CD14-positive monocyte (primary cell): ENCODE measurements around the gene BASP1. TPM values are rescaled to one million over a fixed set of nuclear protein-coding genes. Genes with fewer than 3 reads are reported as not detected.
A peak's percentile ranks its signal among the peaks of the same experiment; 100 is the strongest.

Source experiments
- DNase-seq, 3 donors: peaks; one replicate each; pipeline ENCODE4 v3.0.0-alpha.2; 2011 to 2022
- H2AFZ ChIP-seq: 2 replicates; pipeline ENCODE4 v1.6.0; 2012; ENCODE audit warnings: mild to moderate bottlenecking, low read depth, low read length, inconsistent platforms; ENCODE audit not compliant: insufficient read depth, poor library complexity, severe bottlenecking
- H3K27ac ChIP-seq, 2 donors: 1 replicate in 1 of 2; 2 replicates in 1 of 2; pipeline ENCODE4 v1.5.1; 2012 to 2013; ENCODE audit warnings: low read length in 2 of 2, control low read depth in 1 of 2, inconsistent platforms in 1 of 2, low read depth in 1 of 2, mild to moderate bottlenecking in 1 of 2
- H3K27me3 ChIP-seq, 2 donors: one replicate each; pipeline versions ENCODE4 v1.6.0 to v1.6.1; 2011 to 2013; ENCODE audit warnings: low read length in 2 of 2; ENCODE audit not compliant: control insufficient read depth in 2 of 2, insufficient read depth in 2 of 2
- H3K36me3 ChIP-seq, 2 donors: replicated peaks in 1 of 2; 1 replicate in 1 of 2; 2 replicates in 1 of 2; pipeline versions ENCODE4 v1.5.1 to v1.6.1; 2012 to 2013; ENCODE audit warnings: low read length in 2 of 2, control low read depth in 1 of 2, inconsistent platforms in 1 of 2, mild to moderate bottlenecking in 1 of 2; ENCODE audit not compliant: insufficient read depth in 2 of 2, control insufficient read depth in 1 of 2
- H3K4me1 ChIP-seq, 2 donors: 1 replicate in 1 of 2; 2 replicates in 1 of 2; pipeline versions ENCODE4 v1.5.1 to v1.6.1; 2012 to 2013; ENCODE audit warnings: low read length in 2 of 2, control low read depth in 1 of 2, inconsistent platforms in 1 of 2, mild to moderate bottlenecking in 1 of 2, moderate library complexity in 1 of 2; ENCODE audit not compliant: insufficient read depth in 2 of 2, control insufficient read depth in 1 of 2
- H3K4me2 ChIP-seq: replicated peaks from 2 replicates; pipeline ENCODE3; 2012; ENCODE audit warnings: low read length, moderate library complexity, mild to moderate bottlenecking; ENCODE audit not compliant: poor library complexity, severe bottlenecking; ENCODE audit errors: extremely low read depth
- H3K4me3 ChIP-seq, 3 experiments: fragments of 200-600 bp in 1 of 3; sonication (generic) in 1 of 3; replicated peaks in 1 of 3; 1 replicate in 2 of 3; 2 replicates in 1 of 3; pipeline ENCODE4 v1.5.1; 2011 to 2013; ENCODE audit warnings: low read length in 3 of 3, mild to moderate bottlenecking in 3 of 3, control low read depth in 2 of 3, low read depth in 2 of 3, inconsistent platforms in 1 of 3, moderate library complexity in 1 of 3
- H3K79me2 ChIP-seq: 2 replicates; pipeline ENCODE4 v1.6.0; 2012; ENCODE audit warnings: mild to moderate bottlenecking, control low read depth, inconsistent platforms, low read length, moderate library complexity; ENCODE audit not compliant: insufficient read depth
- H3K9ac ChIP-seq: 2 replicates; pipeline ENCODE4 v1.6.0; 2017; ENCODE audit warnings: low read length, mild to moderate bottlenecking; ENCODE audit not compliant: insufficient read depth, poor library complexity, severe bottlenecking
- H3K9me3 ChIP-seq, 2 donors: replicated peaks in 1 of 2; 1 replicate in 1 of 2; 2 replicates in 1 of 2; pipeline versions ENCODE4 v1.5.1 to v1.6.1; 2012 to 2013; ENCODE audit warnings: low read length in 2 of 2, control low read depth in 1 of 2; ENCODE audit not compliant: control insufficient read depth in 1 of 2, insufficient read depth in 1 of 2
- H4K20me1 ChIP-seq: 2 replicates; pipeline ENCODE4 v1.6.0; 2012; ENCODE audit warnings: mild to moderate bottlenecking, low read length, control low read depth, moderate library complexity; ENCODE audit not compliant: insufficient read depth
- H3K27ac Mint-ChIP-seq, 7 donors: one replicate each; pipeline ENCODE4 v1.8.0; 2020; ENCODE audit warnings: mild to moderate bottlenecking in 7 of 7, mixed read lengths in 7 of 7, moderate library complexity in 6 of 7, inconsistent platforms in 2 of 7
- H3K27me3 Mint-ChIP-seq, 3 donors: one replicate each; pipeline ENCODE4 v1.8.0; 2021 to 2022; ENCODE audit warnings: low read depth in 3 of 3, mild to moderate bottlenecking in 3 of 3, mixed read lengths in 3 of 3, moderate library complexity in 3 of 3, inconsistent platforms in 1 of 3
- H3K36me3 Mint-ChIP-seq, 2 donors: one replicate each; pipeline ENCODE4 v1.8.0; 2020; ENCODE audit warnings: mixed read lengths in 2 of 2, inconsistent platforms in 1 of 2, mild to moderate bottlenecking in 1 of 2
- H3K4me1 Mint-ChIP-seq: one replicate; pipeline ENCODE4 v1.8.0; 2020; ENCODE audit warnings: mild to moderate bottlenecking, mixed read lengths
- H3K4me3 Mint-ChIP-seq, 2 donors: one replicate each; pipeline ENCODE4 v1.8.0; 2020; ENCODE audit warnings: mild to moderate bottlenecking in 2 of 2, mixed read lengths in 2 of 2, moderate library complexity in 1 of 2
- H3K9me3 Mint-ChIP-seq, 7 donors: one replicate each; pipeline ENCODE4 v1.8.0; 2020 to 2022; ENCODE audit warnings: mixed read lengths in 7 of 7, mild to moderate bottlenecking in 6 of 7, moderate library complexity in 6 of 7, inconsistent platforms in 2 of 7
- WGBS: methylation state at CpG from one replicate; pipeline ENCODE4 v1.1.5; 2013; ENCODE audit warnings: missing lambda C conversion rate; ENCODE audit not compliant: insufficient coverage; 5-methylcytosine and 5-hydroxymethylcytosine counted together
- intact Hi-C, 2 donors: fragments of 100-400 bp; cut with micrococcal nuclease; formaldehyde crosslinking; loops; one replicate each; pipeline versions ENCODE4 v1.15.0 to v1.15.1; 2023
- polyA plus RNA-seq, 3 donors: library from polyadenylated mRNA; depleted of rRNA in 1 of 3; unstranded in 2 of 3; stranded (reverse) in 1 of 3; fragments of 300-500 nt in 2 of 3; fragments of >200 nt in 1 of 3; fragmentation: Illumina TruSeq in 2 of 3; gene quantifications; 1 replicate in 2 of 3; 2 replicates in 1 of 3; pipeline ENCODE4 v1.2.3, GENCODE V29; 2012 to 2021
- TF ChIP-seq, protein P1 (sequence below): fragments of 200-600 bp; IDR thresholded peaks from one replicate; pipeline ENCODE4 v1.8.0; 2022; ENCODE audit warnings: antibody characterized with exemption, mild to moderate bottlenecking

BASP1 gene
- polyA plus RNA-seq, 3 donors, result 23.7 to 61.6 (median 36.6) TPM

DNA sequence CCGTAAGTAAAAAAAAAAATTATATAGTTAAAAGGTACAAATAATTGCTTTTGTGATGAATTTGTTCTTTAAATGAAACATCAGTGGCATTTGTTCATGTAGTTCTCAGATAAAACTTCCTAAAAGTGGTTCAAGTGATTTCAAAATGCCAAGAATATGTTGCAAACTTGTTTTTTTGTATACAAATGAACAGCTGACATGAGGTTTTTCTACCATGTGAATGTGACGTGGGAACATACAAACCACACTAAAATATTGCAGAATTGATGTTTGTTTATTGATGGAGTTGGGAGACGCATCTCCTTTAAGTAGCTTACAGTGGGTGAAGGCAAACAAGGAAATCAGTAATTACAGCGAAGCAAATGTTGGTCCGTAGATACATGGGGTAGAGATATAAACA, 16.9 kb downstream of the BASP1 start:
- H3K27ac ChIP-seq, result peak overlapping the region; percentile 55 to 77
- no peaks in the 10 kb centered on the region for H3K27me3 ChIP-seq
- intact Hi-C loops, result no loop called here
- no peaks in the 10 kb centered on the region for H3K27me3 Mint-ChIP-seq
- H3K9me3 Mint-ChIP-seq, result no peaks in the 10 kb centered on the region
- H3K4me3 ChIP-seq, result no peak overlapping the region
- no CpG with 5 or more reads among the region's 5 CpGs for WGBS
- H3K36me3 Mint-ChIP-seq, result peaks cover 38 to 50% of the 10 kb centered on the region in 2 donors
- H3K4me1 Mint-ChIP-seq, result peaks cover 32% of the 10 kb centered on the region
- peak overlapping the region; percentile 77 to 94 (median 92) for H3K27ac Mint-ChIP-seq
- H3K79me2 ChIP-seq, result peaks cover 99% of the 10 kb centered on the region
- H3K4me1 ChIP-seq, result peaks cover 27 to 29% of the 10 kb centered on the region in 2 donors
- no peak overlapping the region for H2AFZ ChIP-seq
- H3K4me3 Mint-ChIP-seq, result peak overlapping the region in 1 of 2 donors; percentile 71
- peaks cover 27% of the 10 kb centered on the region for H4K20me1 ChIP-seq
- H3K9me3 ChIP-seq, result no peaks in the 10 kb centered on the region
- no peak overlapping the region for H3K9ac ChIP-seq
- H3K36me3 ChIP-seq, result peaks cover 0 to 20% of the 10 kb centered on the region in 2 donors
- H3K4me2 ChIP-seq, result peak overlapping the region; percentile 5
- TF ChIP-seq, protein P1, sequence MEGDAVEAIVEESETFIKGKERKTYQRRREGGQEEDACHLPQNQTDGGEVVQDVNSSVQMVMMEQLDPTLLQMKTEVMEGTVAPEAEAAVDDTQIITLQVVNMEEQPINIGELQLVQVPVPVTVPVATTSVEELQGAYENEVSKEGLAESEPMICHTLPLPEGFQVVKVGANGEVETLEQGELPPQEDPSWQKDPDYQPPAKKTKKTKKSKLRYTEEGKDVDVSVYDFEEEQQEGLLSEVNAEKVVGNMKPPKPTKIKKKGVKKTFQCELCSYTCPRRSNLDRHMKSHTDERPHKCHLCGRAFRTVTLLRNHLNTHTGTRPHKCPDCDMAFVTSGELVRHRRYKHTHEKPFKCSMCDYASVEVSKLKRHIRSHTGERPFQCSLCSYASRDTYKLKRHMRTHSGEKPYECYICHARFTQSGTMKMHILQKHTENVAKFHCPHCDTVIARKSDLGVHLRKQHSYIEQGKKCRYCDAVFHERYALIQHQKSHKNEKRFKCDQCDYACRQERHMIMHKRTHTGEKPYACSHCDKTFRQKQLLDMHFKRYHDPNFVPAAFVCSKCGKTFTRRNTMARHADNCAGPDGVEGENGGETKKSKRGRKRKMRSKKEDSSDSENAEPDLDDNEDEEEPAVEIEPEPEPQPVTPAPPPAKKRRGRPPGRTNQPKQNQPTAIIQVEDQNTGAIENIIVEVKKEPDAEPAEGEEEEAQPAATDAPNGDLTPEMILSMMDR, result no peak
- DNase-seq, result peak; percentile 59 to 78 (median 77)

DNA sequence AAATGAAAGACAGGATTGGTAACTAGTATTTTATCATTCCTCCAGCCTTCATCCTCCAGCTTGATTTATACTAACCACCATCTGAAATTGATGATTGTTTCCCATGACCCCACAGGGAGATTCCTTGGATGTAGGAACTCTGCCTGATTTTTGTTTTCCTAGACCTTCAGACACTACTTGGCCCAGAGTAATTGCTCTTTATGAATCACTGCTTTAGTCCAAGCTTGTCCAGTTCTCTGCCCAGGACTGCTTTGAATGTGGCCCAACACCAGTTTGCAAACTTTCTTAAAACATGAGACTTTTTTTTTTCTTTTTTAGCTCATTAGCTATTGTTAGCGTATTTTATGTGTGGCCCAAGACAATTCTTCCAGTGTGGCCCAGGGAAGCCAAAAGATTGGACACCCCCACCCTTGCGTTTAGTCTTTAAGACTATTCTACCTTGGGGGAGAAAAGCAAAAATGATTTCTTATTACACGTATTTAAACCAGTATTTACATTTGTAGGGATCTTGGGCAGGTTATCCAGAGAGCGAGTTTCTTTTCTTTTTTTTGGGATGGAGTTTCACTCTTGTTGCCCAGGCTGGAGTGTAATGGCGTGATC, 18.4 kb downstream of the BASP1 start:
- peaks cover 0 to 17% of the 10 kb centered on the region in 2 donors for H3K36me3 ChIP-seq
- Mint-ChIP-seq H3K9me3 (no peaks in the 10 kb centered on the region), H3K4me1 (peaks cover 27% of the 10 kb centered on the region), H3K27ac (peak overlapping the region in 6 of 7 donors; percentile 72 to 94 (median 90)), H3K27me3 (peaks cover 0 to 2% (median 0%) of the 10 kb centered on the region in 3 donors), H3K4me3 (no peak overlapping the region), H3K36me3 (peaks cover 28 to 38% of the 10 kb centered on the region in 2 donors)
- peaks cover 26 to 28% of the 10 kb centered on the region in 2 donors for H3K4me1 ChIP-seq
- peaks cover 29% of the 10 kb centered on the region for H4K20me1 ChIP-seq
- 100% methylated on average over 1 of the region's 5 CpGs for WGBS
- TF ChIP-seq, protein P1, result no peak
- no peak overlapping the region for H2AFZ ChIP-seq
- H3K4me3 ChIP-seq, result no peak overlapping the region
- intact Hi-C loops, result no loop called here
- no peak overlapping the region for H3K9ac ChIP-seq
- H3K27ac ChIP-seq, result peak overlapping the region in 1 of 2 donors; percentile 77
- no peak for DNase-seq
- H3K9me3 ChIP-seq, result no peaks in the 10 kb centered on the region
- H3K4me2 ChIP-seq, result no peak overlapping the region
- H3K79me2 ChIP-seq, result peaks cover 99% of the 10 kb centered on the region
- no peaks in the 10 kb centered on the region for H3K27me3 ChIP-seq
